HG03175 (cell line): ENCODE measurements around the gene LORICRIN.
A peak's percentile ranks its signal among the peaks of the same experiment; 100 is the strongest.
"Not testable (repeated sequence)": the region's sequence is repeated elsewhere in the genome, so short reads cannot be mapped to it uniquely, and the experiment has no call there.

ENCODE experiments used
- ATAC-seq: cut with Tn5 transposase; IDR thresholded peaks from one replicate; pipeline ENCODE4 v1.9.1; 2021; ENCODE audit warnings: mild to moderate bottlenecking, moderate library complexity; ENCODE audit not compliant: unreplicated experiment

LORICRIN gene

DNA sequence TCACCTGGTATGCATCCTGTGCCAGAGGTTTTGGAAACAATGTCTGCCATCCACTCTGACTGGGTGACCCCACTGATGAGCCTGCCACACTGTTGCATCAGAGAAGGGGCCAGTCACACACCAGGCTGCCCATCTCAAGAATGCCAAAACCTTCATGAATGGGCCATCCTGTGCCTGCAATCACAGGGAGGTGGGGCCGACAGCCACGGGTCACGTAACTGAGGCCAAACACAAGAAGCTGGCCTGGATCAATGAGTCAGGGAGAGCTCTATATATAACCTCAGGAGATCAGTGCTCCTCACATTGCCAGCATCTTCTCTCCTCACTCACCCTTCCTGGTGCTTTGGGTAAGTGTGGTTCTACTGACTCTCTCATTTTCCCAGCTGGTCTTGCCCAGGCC, at the start of gene LORICRIN:
LORICRIN (plus strand) TSS at position 301 of the 400 bp plus-strand sequence. CDS start 1,263 bp downstream, outside the sequence.
- no peak for ATAC-seq

DNA sequence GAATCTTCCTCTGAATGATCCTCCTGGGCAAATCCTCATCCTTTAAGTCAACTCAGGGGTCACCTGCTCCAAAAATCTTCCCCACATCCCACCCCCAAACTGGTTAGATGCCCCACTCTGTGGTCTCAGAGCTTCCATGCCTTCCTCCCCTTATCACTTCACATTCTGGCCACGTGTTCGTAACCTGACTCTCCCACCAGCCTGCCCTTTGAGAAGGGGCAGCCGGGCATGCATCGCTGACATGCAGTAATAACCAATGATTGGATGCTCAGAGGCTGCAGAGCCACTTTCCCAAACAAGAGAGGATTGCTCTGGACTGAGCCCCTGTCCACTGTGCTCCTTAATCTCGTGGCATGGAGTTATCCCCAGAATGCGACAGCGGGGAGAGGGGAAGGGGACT, 49.3 kb upstream of the LORICRIN start:
- no peak for ATAC-seq

DNA sequence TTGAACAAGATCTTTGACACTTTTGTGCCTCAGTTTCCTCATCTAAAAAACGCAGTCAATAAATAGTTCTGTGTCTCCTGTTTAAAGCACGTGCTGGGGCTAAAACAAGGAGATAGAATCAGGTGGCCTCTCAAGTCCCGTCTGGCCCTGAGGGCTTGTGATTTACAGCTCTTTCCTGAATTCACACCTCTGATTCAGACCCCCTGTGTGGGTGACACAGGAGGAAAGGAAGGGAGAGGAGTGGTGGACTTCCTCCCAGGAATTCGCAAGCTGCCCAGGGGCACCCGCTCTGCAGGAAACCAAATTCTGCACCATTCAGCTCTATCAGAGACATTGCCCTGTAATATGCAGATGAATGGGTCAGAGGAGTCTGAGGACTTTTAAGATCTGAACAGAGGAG, 47.3 kb upstream of the LORICRIN start:
- no peak for ATAC-seq

GRCh38 chr1:153213519-153213918, 46.0 kb upstream of the LORICRIN start:
- no peak for ATAC-seq

DNA sequence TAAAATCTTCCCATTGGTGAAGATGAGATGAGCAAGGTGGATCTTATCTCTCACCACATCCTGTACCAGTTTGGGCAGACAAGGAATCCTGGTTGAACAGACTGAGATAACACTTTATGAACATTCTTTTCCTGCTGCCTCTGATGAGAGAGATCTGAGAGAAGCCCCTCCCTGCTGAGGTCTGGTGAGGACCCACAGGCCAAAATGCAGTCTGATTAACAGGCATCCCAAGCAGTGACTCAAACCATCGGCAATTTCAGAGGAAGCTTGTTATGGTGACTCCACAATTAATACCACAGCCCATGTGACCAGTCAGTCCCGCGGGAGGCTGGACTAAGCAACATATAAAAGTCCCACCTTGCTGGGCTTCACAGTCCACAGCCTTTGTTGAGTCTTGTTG, 42.3 kb upstream of the LORICRIN start, which contains the start of gene PRR9:
PRR9 (plus strand) TSS at position 373 of the 400 bp plus-strand sequence. CDS start 561 bp downstream, outside the sequence.
- no peak for ATAC-seq

- ATAC-seq, result no peak
These were observed 41.6 kb upstream of the LORICRIN start for GRCh38 chr1:153217744-153218416.

GRCh38 chr1:153220606-153221303, 38.7 kb upstream of the LORICRIN start:
- no peak for ATAC-seq

GRCh38 chr1:153223040-153223891, 36.2 kb upstream of the LORICRIN start:
- ATAC-seq, result peak; percentile 76

DNA sequence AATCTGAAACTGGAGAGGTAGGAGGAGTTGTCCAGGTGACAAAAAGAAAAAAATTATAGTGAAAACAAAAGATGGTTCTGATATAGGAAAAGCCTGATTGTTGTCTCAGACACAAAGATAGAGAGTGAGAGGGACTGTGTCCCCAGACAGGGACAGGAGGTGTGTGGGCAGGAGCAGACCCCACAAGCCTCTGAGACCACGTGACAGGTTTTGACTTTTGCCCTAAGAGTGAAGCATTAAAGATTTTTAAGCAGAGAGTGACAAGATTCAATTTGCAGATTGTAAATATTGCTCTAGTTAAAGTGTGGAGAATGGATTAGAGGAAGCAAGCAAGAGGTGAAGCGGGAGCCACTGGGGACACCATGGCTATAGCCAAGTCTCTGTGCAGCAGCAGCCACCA, 31.7 kb upstream of the LORICRIN start:
- ATAC-seq, result no peak

GRCh38 chr1:153228491-153228890, 31.0 kb upstream of the LORICRIN start:
- ATAC-seq, result no peak

GRCh38 chr1:153229076-153229829, 30.2 kb upstream of the LORICRIN start:
- ATAC-seq, result not testable (repeated sequence)

GRCh38 chr1:153231363-153231762, 28.1 kb upstream of the LORICRIN start:
- ATAC-seq, result no peak

- no peak for ATAC-seq
These were observed 27.7 kb upstream of the LORICRIN start for GRCh38 chr1:153231785-153232184.

GRCh38 chr1:153232553-153232952, 26.9 kb upstream of the LORICRIN start:
- no peak for ATAC-seq

DNA sequence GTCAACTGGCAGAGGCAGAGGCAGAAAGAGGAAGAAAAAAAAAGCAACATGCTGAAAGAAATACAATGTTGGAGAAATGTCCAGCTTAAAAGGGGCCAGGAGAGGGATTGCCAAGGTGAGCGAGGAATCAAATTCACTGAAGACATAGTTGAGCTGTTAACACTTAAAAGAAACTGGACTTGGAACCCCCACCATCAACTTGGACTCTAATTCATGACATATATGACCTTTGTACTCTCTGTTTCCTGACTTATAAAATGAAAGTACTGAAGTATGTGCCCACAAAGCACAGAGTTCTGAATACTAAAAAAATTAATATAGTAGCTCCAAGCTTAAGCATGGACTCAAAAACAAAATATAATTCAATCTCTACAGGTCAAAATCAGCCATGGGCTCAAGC, 26.0 kb upstream of the LORICRIN start:
- no peak for ATAC-seq

GRCh38 chr1:153238527-153238926, 21.0 kb upstream of the LORICRIN start:
- ATAC-seq, result no peak

DNA sequence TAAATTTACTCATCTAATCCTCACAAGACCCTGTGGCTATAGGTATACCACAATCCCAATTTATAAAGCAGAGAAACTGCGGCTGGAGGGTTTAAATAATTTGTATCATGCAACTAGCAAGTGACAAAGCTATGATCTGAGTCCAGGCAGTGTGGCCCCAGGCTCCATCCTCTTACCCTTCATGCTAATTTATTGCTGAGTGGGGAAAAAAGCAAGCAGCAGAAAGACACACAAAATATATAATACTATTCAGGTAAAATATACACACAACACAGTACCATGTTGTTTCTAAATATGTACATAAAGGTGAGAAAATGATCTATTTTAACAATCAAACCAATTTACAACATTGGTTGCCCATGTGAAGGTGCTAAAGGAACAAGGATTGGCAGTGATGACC, 17.3 kb upstream of the LORICRIN start:
- no peak for ATAC-seq

- no peak for ATAC-seq
These were observed 14.0 kb upstream of the LORICRIN start for GRCh38 chr1:153245466-153245865.

DNA sequence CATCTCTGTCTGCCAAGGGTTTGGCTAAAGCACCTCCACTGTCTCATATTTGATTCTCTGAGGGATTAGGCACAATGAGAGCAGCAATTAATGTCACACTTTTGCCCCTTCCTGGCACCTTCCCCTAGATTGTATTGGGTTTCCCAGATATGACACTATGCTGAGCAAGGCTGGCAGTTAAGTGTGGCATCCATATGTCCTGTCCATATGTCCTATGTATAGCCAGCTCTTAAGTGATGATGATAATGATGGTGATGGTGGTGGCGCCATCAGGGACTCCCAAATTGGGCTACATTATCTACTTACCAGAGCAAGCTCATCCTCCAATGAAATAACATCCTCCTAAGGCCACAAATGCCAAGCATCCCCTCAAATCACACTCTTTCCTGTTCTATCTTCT, 13.5 kb upstream of the LORICRIN start:
- no peak for ATAC-seq

GRCh38 chr1:153246825-153247224, 12.7 kb upstream of the LORICRIN start:
- no peak for ATAC-seq
